ENCODE data around the gene ELAVL3.

The ELAVL3 gene

DNA sequence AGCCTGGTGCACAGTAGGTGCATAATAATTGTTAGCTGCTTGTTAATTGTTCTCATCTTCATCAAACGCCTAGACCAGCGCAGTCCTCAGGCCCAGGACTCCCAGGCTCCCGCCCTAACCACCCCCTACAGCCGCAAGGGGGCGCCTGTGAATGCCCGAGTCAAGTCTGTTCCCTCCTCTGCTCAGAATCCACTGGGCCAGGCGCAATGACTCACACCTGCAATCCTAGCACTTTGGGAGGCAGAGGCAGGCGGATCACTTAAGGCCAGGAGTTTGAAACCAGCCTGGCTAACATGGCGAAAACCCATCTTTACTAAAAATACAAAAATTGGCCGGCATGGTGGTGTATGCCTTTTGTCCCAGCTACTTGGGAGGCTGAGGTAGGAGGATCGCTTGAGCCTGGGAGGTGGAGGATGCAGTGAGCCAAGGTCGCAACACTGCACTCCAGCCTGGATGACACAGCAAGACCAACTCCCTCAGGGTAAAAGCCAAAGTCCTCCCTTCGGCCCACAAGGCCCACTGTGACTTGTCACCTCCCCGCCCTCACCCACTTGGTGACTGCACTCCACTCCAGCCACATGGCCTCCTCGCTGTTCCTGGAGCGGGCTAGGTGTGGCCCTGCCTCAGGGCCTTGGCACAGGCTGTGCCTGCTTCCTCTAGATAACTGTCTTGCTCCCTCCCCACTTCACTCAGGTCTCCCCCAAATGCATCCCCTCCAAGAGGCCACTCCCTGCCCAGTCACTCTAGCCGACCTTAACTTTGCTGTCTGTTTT lies 15.7 kb upstream of the ELAVL3 start:
- TF ChIP-seq ZFP3 (CRISPR knock-in tag; IDR thresholded peaks at IDR 0.05) (no peak), CSDC2 (CRISPR knock-in tag; IDR thresholded peaks at IDR 0.05) (no peak), PPARA (CRISPR knock-in tag; IDR thresholded peaks at IDR 0.05; ENCODE audit: borderline replicate concordance) (no peak), ESRRG (CRISPR knock-in tag; IDR thresholded peaks at IDR 0.05) (no peak), ZFP30 (CRISPR knock-in tag; IDR thresholded peaks at IDR 0.05) (no peak), ZNF8 (CRISPR knock-in tag; IDR thresholded peaks at IDR 0.05) (no peak), TCF4 (CRISPR knock-in tag; IDR thresholded peaks at IDR 0.05; ENCODE audit: borderline replicate concordance) (no peak), POU6F1 (CRISPR knock-in tag; IDR thresholded peaks at IDR 0.05; ENCODE audit: borderline replicate concordance, low read depth) (no peak), ZC3H10 (CRISPR knock-in tag; IDR thresholded peaks at IDR 0.05) (no peak), RARB (CRISPR knock-in tag; IDR thresholded peaks at IDR 0.05) (no peak)
- TF ChIP-seq, protein P1, sequence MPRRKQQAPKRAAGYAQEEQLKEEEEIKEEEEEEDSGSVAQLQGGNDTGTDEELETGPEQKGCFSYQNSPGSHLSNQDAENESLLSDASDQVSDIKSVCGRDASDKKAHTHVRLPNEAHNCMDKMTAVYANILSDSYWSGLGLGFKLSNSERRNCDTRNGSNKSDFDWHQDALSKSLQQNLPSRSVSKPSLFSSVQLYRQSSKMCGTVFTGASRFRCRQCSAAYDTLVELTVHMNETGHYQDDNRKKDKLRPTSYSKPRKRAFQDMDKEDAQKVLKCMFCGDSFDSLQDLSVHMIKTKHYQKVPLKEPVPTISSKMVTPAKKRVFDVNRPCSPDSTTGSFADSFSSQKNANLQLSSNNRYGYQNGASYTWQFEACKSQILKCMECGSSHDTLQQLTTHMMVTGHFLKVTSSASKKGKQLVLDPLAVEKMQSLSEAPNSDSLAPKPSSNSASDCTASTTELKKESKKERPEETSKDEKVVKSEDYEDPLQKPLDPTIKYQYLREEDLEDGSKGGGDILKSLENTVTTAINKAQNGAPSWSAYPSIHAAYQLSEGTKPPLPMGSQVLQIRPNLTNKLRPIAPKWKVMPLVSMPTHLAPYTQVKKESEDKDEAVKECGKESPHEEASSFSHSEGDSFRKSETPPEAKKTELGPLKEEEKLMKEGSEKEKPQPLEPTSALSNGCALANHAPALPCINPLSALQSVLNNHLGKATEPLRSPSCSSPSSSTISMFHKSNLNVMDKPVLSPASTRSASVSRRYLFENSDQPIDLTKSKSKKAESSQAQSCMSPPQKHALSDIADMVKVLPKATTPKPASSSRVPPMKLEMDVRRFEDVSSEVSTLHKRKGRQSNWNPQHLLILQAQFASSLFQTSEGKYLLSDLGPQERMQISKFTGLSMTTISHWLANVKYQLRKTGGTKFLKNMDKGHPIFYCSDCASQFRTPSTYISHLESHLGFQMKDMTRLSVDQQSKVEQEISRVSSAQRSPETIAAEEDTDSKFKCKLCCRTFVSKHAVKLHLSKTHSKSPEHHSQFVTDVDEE (CRISPR knock-in tag; IDR thresholded peaks at IDR 0.05), result no peak
- peak; percentile 99 for ATAC-seq

DNA sequence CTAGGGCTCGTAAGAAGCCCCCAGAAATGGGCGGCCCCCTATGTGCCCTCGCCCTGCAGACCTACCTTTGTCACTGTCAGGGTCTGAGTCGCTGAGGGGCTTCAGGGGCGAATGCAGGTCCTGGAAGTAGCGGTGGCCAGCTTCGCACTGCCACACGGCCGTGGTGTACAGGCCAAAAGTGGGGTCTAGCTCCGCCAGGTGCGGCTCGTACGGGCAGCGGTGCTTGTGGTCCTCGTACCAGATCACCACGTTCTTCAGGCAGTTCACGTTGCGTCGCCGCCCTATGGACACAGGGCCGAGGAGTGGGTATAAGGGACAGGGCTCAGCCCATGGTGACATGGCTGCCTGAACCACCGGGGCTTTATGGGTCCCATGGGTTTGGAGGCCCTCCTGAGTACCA lies 15.0 kb upstream of the ELAVL3 start:
- TF ChIP-seq TCF4 (CRISPR knock-in tag; IDR thresholded peaks at IDR 0.05; ENCODE audit: borderline replicate concordance) (no peak), RARB (CRISPR knock-in tag; IDR thresholded peaks at IDR 0.05) (no peak), ZFP3 (CRISPR knock-in tag; IDR thresholded peaks at IDR 0.05) (no peak), GLIS3 (CRISPR knock-in tag; IDR thresholded peaks at IDR 0.05) (no peak), SNAI2 (CRISPR knock-in tag; IDR thresholded peaks at IDR 0.05) (no peak), CREB5 (CRISPR knock-in tag; IDR thresholded peaks at IDR 0.05; ENCODE audit: low read depth) (no peak), ARNTL (CRISPR knock-in tag; IDR thresholded peaks at IDR 0.05; ENCODE audit: borderline replicate concordance, low read depth) (no peak), ESRRG (CRISPR knock-in tag; IDR thresholded peaks at IDR 0.05) (no peak), ZNF70 (CRISPR knock-in tag; IDR thresholded peaks at IDR 0.05) (no peak), CSRNP3 (CRISPR knock-in tag; IDR thresholded peaks at IDR 0.05) (no peak), BACH2 (CRISPR knock-in tag; IDR thresholded peaks at IDR 0.05; ENCODE audit: borderline replicate concordance) (no peak), POU6F1 (CRISPR knock-in tag; IDR thresholded peaks at IDR 0.05; ENCODE audit: borderline replicate concordance, low read depth) (no peak), PPARA (CRISPR knock-in tag; IDR thresholded peaks at IDR 0.05; ENCODE audit: borderline replicate concordance) (no peak)
- TF ChIP-seq, protein P1 (CRISPR knock-in tag; IDR thresholded peaks at IDR 0.05), result no peak
- ATAC-seq, result no peak
